ENCODE data around the gene ROBO1. TPM values are rescaled to one million over a fixed set of nuclear protein-coding genes. Genes with fewer than 3 reads are reported as not detected.

The ROBO1 gene
- total and polyA plus RNA-seq, 2 of the 8 experiments (the other 6 are each of a cell fraction or from before 2014, with no cell fraction given): 51.4 to 91.0 TPM

DNA sequence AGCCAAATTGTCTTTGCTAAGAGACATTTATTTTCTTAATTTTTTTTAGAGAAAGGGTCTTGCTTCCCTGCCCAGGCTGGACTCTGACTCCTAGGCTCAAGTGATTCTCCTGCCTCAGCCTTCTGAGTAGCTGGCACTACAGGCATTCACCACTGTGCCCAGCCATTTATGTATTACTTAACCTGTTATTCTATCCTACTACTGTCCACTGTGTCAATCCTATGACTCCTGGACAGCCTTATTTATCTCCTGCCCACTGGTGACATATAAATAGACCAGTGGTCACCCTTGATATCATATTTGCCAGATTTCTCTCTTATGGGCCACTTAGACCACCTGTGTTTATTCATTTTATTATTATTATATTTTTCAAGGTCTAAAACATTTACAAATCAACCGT is 161.4 kb downstream of the ROBO1 start:
- H2AK5ac ChIP-seq (ENCODE audit: low read depth, low read length): no peak overlapping the region
- no peaks in the 10 kb centered on the region for H4K20me1 ChIP-seq (replicated peaks in 1 of 2; ENCODE audit: control insufficient read depth in 1 of 2, insufficient read depth in 2 of 2, low read length in 2 of 2)
- no peak overlapping the region for H4K5ac ChIP-seq (ENCODE audit: insufficient read length, low read depth, low read length)
- no peak overlapping the region for H3K23ac ChIP-seq (ENCODE audit: insufficient read length)
- no peak overlapping the region for H2AFZ ChIP-seq (ENCODE audit: low read length)
- no peak overlapping the region for H2BK15ac ChIP-seq (ENCODE audit: low read length)
- CTCF ChIA-PET (ENCODE audit: partially characterized antibody): no interaction called here
- no peak overlapping the region for H4K8ac ChIP-seq (ENCODE audit: extremely low read depth, insufficient read depth, low read length)
- no peak overlapping the region for H2BK12ac ChIP-seq (ENCODE audit: low read depth, low read length)
- POLR2A ChIA-PET (ENCODE audit: partially characterized antibody): no interaction called here
- H3K9ac ChIP-seq (replicated peaks in 1 of 4; ENCODE audit: extremely low read depth in 1 of 4, low read depth in 3 of 4, low read length in 3 of 4): no peak overlapping the region
- H2BK5ac ChIP-seq (ENCODE audit: low read depth, low read length): no peak overlapping the region
- no peak overlapping the region for H3K27ac ChIP-seq (ENCODE audit: low read depth, low read length)
- no peak for FAIRE-seq
- H2BK120ac ChIP-seq (replicated peaks; ENCODE audit: low read depth, low read length): no peak overlapping the region
- H3K27me3 ChIP-seq (replicated peaks in 1 of 4; ENCODE audit: control insufficient read depth in 3 of 4, extremely low read depth in 1 of 4, insufficient read depth in 3 of 4, low read length in 3 of 4): no peaks in the 10 kb centered on the region
- H2BK20ac ChIP-seq (ENCODE audit: low read length): no peak overlapping the region
- no peaks in the 10 kb centered on the region for H3K36me3 ChIP-seq (ENCODE audit: control insufficient read depth in 2 of 4, insufficient read depth in 4 of 4, low read length in 3 of 4)
- no peak for DNase-seq (ENCODE audit: low read depth in 1 of 2, low spot score in 2 of 2)
- no peaks in the 10 kb centered on the region for H3K79me2 ChIP-seq (ENCODE audit: control insufficient read depth in 1 of 2, insufficient read depth in 2 of 2, low read length in 2 of 2)
- H4K91ac ChIP-seq (replicated peaks; ENCODE audit: insufficient read length, low read length): no peak overlapping the region
- H3K4me3 ChIP-seq (ENCODE audit: extremely low read depth in 1 of 4, insufficient read depth in 2 of 4, low read depth in 3 of 4, low read length in 4 of 4): no peak overlapping the region
- 77% methylated on average over 1 of the region's 1 CpG; no CpG with 5 or more reads in 1 of the 2 experiments for WGBS, 2 experiments (ENCODE audit: extremely low coverage in 1 of 2, insufficient coverage in 1 of 2, insufficient read length in 1 of 2, insufficient replicate concordance in 2 of 2, low coverage in 1 of 2, low lambda C conversion rate in 2 of 2, missing lambda C conversion rate in 1 of 2)
- no peak overlapping the region for H3K56ac ChIP-seq (replicated peaks; ENCODE audit: insufficient read length, low read depth, low read length)
- H3K23me2 ChIP-seq (ENCODE audit: low read depth, low read length): no peaks in the 10 kb centered on the region
- no peaks in the 10 kb centered on the region for H3K79me1 ChIP-seq (ENCODE audit: low read depth, low read length)
- no peaks in the 10 kb centered on the region for H3K4me1 ChIP-seq (replicated peaks in 1 of 4; ENCODE audit: control insufficient read depth in 3 of 4, insufficient read depth in 4 of 4, low read length in 3 of 4)
- H3K14ac ChIP-seq (ENCODE audit: insufficient read length): no peak overlapping the region
- H3K9me3 ChIP-seq (ENCODE audit: insufficient read depth in 2 of 2, low read depth in 1 of 2, low read length in 1 of 2): no peaks in the 10 kb centered on the region
- H3K4ac ChIP-seq (replicated peaks; ENCODE audit: insufficient read length, low read depth, low read length): no peak overlapping the region
- no peak for TF ChIP-seq SP1 (IDR thresholded peaks at IDR 0.05; ENCODE audit: low read depth, low read length)
- no peak for TF ChIP-seq POU5F1 (IDR thresholded peaks at IDR 0.05; ENCODE audit: low read depth, low read length)
- no peak for TF ChIP-seq RAD21 (IDR thresholded peaks at IDR 0.05 in 1 of 2, conservative IDR thresholded peaks at IDR 0.05 in 1 of 2; ENCODE audit: low read depth in 2 of 2, low read length in 2 of 2)
- TF ChIP-seq BACH1 (IDR thresholded peaks at IDR 0.05; ENCODE audit: low read length): no peak
- no peak for TF ChIP-seq KDM4A (IDR thresholded peaks at IDR 0.05; ENCODE audit: low read depth, low read length, severe bottlenecking)
- H3K18ac ChIP-seq (ENCODE audit: extremely low read depth, low read length): no peak overlapping the region
- H3K4me2 ChIP-seq (ENCODE audit: insufficient read depth in 1 of 2, low read depth in 2 of 2, low read length in 2 of 2): no peak overlapping the region
